Peyer's patch (tissue), 4 donors: ENCODE data around the gene ANO6. TPM values are rescaled to one million over a fixed set of nuclear protein-coding genes. Genes with fewer than 3 reads are reported as not detected.

Experiments
- DNase-seq, 3 donors: peaks; one replicate each; pipeline ENCODE4 v3.0.0-alpha.2; 2017 to 2019
- H3K27ac ChIP-seq, 4 donors: fragments of 200-600 bp; sonication (generic); one replicate each; pipeline ENCODE4 v1.5.1; 2016 to 2019
- H3K27me3 ChIP-seq, 2 donors: fragments of 200-600 bp; sonication (generic); one replicate each; pipeline ENCODE4 v1.5.1; 2019
- H3K36me3 ChIP-seq, 3 donors: fragments of 200-600 bp; sonication (generic); one replicate each; pipeline ENCODE4 v1.5.1; 2016 to 2019
- H3K4me1 ChIP-seq, 4 donors: fragments of 200-600 bp; sonication (generic); one replicate each; pipeline ENCODE4 v1.5.1; 2016 to 2019
- H3K4me3 ChIP-seq, 4 donors: fragments of 200-600 bp; sonication (generic); 1 replicate in 3 of 4; 2 replicates in 1 of 4; pipeline ENCODE4 v1.5.1; 2016 to 2019; ENCODE audit warnings: mild to moderate bottlenecking in 1 of 4
- H3K9me3 ChIP-seq, 4 donors: fragments of 200-600 bp; sonication (generic); one replicate each; pipeline ENCODE4 v1.5.1; 2016 to 2019; ENCODE audit warnings: mild to moderate bottlenecking in 1 of 4
- POLR2A ChIP-seq, 2 donors: fragments of 450-650 bp; IDR thresholded peaks; one replicate each; pipeline ENCODE4 v1.5.1; 2017; ENCODE audit warnings: antibody characterized with exemption in 2 of 2, mild to moderate bottlenecking in 2 of 2, moderate library complexity in 2 of 2
- total RNA-seq, 4 donors: library from RNA; depleted of rRNA; stranded (reverse); fragments of >200 nt; gene quantifications; one replicate each; pipeline ENCODE4 v1.1.0, GENCODE V29; 2016
- TF ChIP-seq, protein P1 (sequence below), 6 experiments: fragments of 450-650 bp in 4 of 6; fragments of 200-600 bp in 2 of 6; sonication (generic) in 1 of 6; IDR thresholded peaks; one replicate each; pipeline ENCODE4 v1.5.1; 2017 to 2019; ENCODE audit warnings: antibody characterized with exemption in 6 of 6, mild to moderate bottlenecking in 3 of 6, moderate library complexity in 1 of 6

The ANO6 gene
- total RNA-seq, 4 donors from 2014 or later = 28.9 to 93.3 (median 57.5) TPM

DNA sequence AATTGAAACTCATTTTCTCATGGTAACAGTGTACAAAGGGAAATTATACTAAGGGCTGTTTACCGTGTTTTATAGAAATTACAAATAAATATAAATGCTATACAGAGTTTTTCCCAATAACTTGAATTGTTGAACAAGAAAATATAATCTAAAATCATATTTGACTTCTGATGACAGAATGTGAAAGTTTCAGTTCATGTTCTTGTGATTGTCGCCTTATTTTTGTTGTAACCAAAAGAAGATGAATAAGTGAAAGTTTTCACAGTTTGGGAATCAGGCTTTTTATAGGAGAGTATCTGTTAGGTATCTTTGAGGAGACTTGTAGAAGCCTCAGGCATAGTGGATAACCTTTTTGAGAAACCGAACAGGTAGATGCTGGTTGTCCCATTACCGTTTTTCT, 28.1 kb downstream of the ANO6 start:
- H3K4me3 ChIP-seq = no peak overlapping the region
- no peak overlapping the region for H3K27ac ChIP-seq
- no peak for DNase-seq
- no peaks in the 10 kb centered on the region for H3K4me1 ChIP-seq
- TF ChIP-seq POLR2A (IDR thresholded peaks at IDR 0.05) = no peak
- TF ChIP-seq, protein P1, sequence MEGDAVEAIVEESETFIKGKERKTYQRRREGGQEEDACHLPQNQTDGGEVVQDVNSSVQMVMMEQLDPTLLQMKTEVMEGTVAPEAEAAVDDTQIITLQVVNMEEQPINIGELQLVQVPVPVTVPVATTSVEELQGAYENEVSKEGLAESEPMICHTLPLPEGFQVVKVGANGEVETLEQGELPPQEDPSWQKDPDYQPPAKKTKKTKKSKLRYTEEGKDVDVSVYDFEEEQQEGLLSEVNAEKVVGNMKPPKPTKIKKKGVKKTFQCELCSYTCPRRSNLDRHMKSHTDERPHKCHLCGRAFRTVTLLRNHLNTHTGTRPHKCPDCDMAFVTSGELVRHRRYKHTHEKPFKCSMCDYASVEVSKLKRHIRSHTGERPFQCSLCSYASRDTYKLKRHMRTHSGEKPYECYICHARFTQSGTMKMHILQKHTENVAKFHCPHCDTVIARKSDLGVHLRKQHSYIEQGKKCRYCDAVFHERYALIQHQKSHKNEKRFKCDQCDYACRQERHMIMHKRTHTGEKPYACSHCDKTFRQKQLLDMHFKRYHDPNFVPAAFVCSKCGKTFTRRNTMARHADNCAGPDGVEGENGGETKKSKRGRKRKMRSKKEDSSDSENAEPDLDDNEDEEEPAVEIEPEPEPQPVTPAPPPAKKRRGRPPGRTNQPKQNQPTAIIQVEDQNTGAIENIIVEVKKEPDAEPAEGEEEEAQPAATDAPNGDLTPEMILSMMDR (IDR thresholded peaks at IDR 0.05) = no peak
- no peaks in the 10 kb centered on the region for H3K9me3 ChIP-seq
- no peaks in the 10 kb centered on the region for H3K27me3 ChIP-seq
- no peaks in the 10 kb centered on the region for H3K36me3 ChIP-seq

DNA sequence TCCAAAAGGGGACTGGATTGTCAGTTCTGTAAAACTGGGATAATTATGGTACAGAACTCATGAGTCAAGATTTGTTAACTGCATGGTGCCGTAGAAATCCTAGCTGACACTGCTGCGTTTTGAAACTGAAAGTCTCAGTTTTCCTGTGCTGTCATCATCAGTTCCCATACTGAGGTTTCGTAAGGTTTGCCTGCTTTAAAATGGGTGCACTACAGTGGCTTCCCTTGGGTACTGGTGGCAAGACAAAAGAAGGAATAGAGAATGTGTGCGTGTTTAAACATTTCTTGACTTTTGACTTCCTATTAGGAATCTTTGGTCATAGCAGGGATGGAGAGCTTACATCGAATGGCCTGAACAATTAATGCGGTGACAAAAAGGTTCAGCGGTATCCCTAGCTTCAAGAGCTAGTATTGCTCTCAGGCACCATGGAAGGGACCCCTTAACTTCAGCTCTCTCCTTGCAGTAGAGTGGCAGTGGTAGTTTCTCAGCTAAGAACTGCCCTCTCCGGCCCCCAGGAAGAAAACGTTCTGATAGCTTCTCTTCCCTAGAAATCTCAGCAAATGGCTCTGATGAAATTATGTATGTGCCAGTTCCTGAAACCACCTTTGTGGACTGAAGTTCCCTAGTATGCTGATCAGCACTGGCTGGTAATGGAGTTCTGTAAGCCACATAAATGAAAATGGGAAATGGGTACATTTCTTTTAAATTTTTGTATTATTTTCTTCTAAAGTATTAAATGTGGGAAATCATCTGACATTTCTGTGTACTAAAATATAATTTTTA, 28.9 kb downstream of the ANO6 start:
- no peak for TF ChIP-seq POLR2A (IDR thresholded peaks at IDR 0.05)
- TF ChIP-seq, protein P1 (IDR thresholded peaks at IDR 0.05) = peak in 1 of 6 experiments; percentile 11
- Histone ChIP-seq H3K36me3 (no peaks in the 10 kb centered on the region), H3K9me3 (no peaks in the 10 kb centered on the region), H3K27ac (peak overlapping the region in 1 of 4 donors; percentile 3), H3K4me1 (no peaks in the 10 kb centered on the region), H3K27me3 (no peaks in the 10 kb centered on the region), H3K4me3 (peak overlapping the region in 1 of 4 donors; percentile 20)
- no peak for DNase-seq

DNA sequence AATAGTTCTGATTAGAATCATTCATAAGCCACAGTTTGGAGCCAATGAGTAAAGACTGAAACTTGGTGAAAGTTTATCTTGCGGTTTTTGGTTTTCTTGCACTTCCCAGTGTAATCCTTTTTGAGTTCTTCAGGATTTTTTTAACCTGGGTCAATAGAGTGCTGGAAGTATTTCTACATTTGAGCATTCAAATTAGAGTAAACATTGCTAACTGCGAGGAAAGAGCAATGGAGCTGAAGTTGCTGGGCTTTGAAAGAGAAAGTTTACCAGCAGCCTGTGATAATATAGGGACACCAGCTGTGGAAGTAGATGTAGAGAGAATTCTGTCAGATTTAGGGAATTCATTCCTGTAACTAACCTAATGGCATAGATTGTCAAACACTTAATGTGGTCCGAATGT, 30.3 kb downstream of the ANO6 start:
- TF ChIP-seq POLR2A (IDR thresholded peaks at IDR 0.05) = no peak
- H3K4me3 ChIP-seq = no peak overlapping the region
- no peak for DNase-seq
- H3K27ac ChIP-seq = no peak overlapping the region
- H3K9me3 ChIP-seq = no peaks in the 10 kb centered on the region
- no peaks in the 10 kb centered on the region for H3K4me1 ChIP-seq
- H3K36me3 ChIP-seq = no peaks in the 10 kb centered on the region
- no peaks in the 10 kb centered on the region for H3K27me3 ChIP-seq

DNA sequence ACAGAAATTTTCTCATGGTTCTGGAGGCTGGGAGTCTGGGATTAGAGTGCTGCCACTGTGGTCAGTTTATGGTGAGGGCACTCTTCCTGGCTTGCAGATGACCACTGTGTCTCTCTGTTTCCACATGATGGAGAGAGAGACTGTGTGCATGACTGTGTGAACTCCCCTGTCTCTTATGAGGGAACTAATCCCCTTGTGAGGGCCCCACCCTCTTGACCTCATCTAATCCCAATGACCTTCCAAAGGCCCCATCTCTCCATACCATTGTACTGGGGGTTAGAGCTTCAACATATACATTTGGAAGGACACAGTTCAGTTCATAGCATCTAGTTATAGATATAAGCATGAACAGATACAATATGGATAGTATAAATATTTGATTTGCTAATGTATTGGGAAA, 31.7 kb downstream of the ANO6 start:
- Histone ChIP-seq H3K27me3 (no peaks in the 10 kb centered on the region), H3K27ac (no peak overlapping the region), H3K4me1 (no peaks in the 10 kb centered on the region), H3K4me3 (no peak overlapping the region), H3K36me3 (no peaks in the 10 kb centered on the region), H3K9me3 (no peaks in the 10 kb centered on the region)
- no peak for TF ChIP-seq POLR2A (IDR thresholded peaks at IDR 0.05)
- TF ChIP-seq, protein P1 (IDR thresholded peaks at IDR 0.05) = no peak
- DNase-seq = no peak

DNA sequence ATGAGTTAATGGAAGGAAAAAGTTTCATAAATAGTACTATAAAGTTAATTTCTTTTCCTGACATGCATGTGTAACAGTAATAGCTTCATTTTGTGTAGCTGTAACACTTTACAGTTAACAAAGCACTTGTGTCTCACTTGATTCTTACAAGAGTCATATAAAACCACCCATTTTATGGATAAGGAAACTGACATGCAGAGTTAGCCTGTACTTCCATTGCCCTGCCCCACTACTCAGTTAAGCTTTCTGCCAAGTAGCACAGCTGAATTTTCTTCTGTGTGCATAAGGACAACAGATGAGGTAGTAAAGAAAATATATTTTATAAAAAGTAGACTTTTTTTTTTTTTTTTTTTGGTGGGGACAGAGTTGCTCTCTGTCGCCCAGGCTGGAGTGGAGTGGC, 32.2 kb downstream of the ANO6 start:
- no peaks in the 10 kb centered on the region for H3K9me3 ChIP-seq

DNA sequence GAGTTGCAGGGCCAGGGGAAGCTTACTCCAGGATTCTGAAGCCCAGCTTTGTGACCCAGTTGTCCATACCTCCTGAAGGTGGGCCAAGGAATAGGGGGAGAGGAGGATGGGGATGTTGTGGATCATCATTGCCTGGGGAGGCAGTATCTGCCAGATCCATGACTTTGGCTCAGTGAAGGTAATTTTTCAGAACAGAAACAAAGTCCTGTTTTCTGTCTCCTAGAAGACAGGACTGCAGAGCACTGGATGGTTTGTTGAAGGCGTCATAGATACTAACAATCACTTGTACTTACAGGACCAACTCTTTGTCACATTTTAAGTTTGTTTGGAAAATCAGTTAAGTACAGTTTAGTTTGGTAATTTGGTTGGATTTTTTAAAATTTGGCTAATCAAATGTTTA, 38.4 kb downstream of the ANO6 start:
- no peaks in the 10 kb centered on the region for H3K27me3 ChIP-seq
- H3K9me3 ChIP-seq = no peaks in the 10 kb centered on the region
- peaks cover 0 to 8% (median 3%) of the 10 kb centered on the region in 4 donors for H3K4me1 ChIP-seq
- no peak for DNase-seq
- peak overlapping the region in 1 of 4 donors; percentile 18 for H3K27ac ChIP-seq
- no peak for TF ChIP-seq POLR2A (IDR thresholded peaks at IDR 0.05)
- TF ChIP-seq, protein P1 (IDR thresholded peaks at IDR 0.05) = no peak
- no peak overlapping the region for H3K4me3 ChIP-seq
- no peaks in the 10 kb centered on the region for H3K36me3 ChIP-seq

More for the DNA sequence above, 32.2 kb downstream of the ANO6 start:
- H3K27me3 ChIP-seq = no peaks in the 10 kb centered on the region
- no peak overlapping the region for H3K4me3 ChIP-seq
- H3K27ac ChIP-seq = no peak overlapping the region
- no peak for DNase-seq
- H3K4me1 ChIP-seq = no peaks in the 10 kb centered on the region
- TF ChIP-seq, protein P1 (IDR thresholded peaks at IDR 0.05) = no peak
- no peak for TF ChIP-seq POLR2A (IDR thresholded peaks at IDR 0.05)
- H3K36me3 ChIP-seq = no peaks in the 10 kb centered on the region
